ENCODE measurements around the gene HRH4. TPM values are rescaled to one million over a fixed set of nuclear protein-coding genes. Genes with fewer than 3 reads are reported as not detected.

Gene HRH4
- total RNA-seq, 2 experiments from 2014 or later: not detected

GRCh38 chr18:24443870-24444269 lies 16.6 kb upstream of the HRH4 start:
- CTCF ChIA-PET: interaction anchor here (4.5 kb wide), 1 partner anchor 45 kb away, joined by 18 read pairs; no protein-coding TSS in a partner anchor
- Mint-ChIP-seq H3K9me3 (ENCODE audit: low read depth) (no peaks in the 10 kb centered on the region), H3K36me3 (peaks cover 29% of the 10 kb centered on the region), H3K27ac (no peak overlapping the region), H3K27me3 (no peaks in the 10 kb centered on the region), H3K4me3 (no peak overlapping the region), H3K4me1 (peaks cover 14% of the 10 kb centered on the region)
- ATAC-seq: no peak
- DNase-seq: no peak

GRCh38 chr18:24446453-24446852 lies 14.0 kb upstream of the HRH4 start:
- no peak overlapping the region for H3K27ac Mint-ChIP-seq
- no peak overlapping the region for H3K4me3 Mint-ChIP-seq
- peaks cover 18% of the 10 kb centered on the region for H3K36me3 Mint-ChIP-seq
- ATAC-seq (no peak), DNase-seq (no peak)
- no peaks in the 10 kb centered on the region for H3K27me3 Mint-ChIP-seq
- CTCF ChIA-PET: interaction anchor here (1.2 to 2.0 kb wide), 5 partner anchors 10 to 86 kb away, joined by 4 to 14 read pairs (median 7); no protein-coding TSS in a partner anchor
- H3K9me3 Mint-ChIP-seq (ENCODE audit: low read depth): no peaks in the 10 kb centered on the region
- peaks cover 14% of the 10 kb centered on the region for H3K4me1 Mint-ChIP-seq

- Mint-ChIP-seq H3K27me3 (no peaks in the 10 kb centered on the region), H3K4me1 (peaks cover 14% of the 10 kb centered on the region), H3K36me3 (peaks cover 16% of the 10 kb centered on the region), H3K9me3 (ENCODE audit: low read depth) (no peaks in the 10 kb centered on the region), H3K27ac (no peak overlapping the region), H3K4me3 (no peak overlapping the region)
- CTCF ChIA-PET: interaction anchor here (0.6 to 2.0 kb wide), 8 partner anchors 11 to 587 kb away, joined by 3 to 14 read pairs (median 5); partner anchors contain the start of gene HRH4
- no peak for DNase-seq
- no peak for ATAC-seq
These were observed 13.4 kb upstream of the HRH4 start for GRCh38 chr18:24446953-24447538.

GRCh38 chr18:24447961-24448360 lies 12.5 kb upstream of the HRH4 start:
- Mint-ChIP-seq H3K4me1 (peaks cover 14% of the 10 kb centered on the region), H3K36me3 (peaks cover 16% of the 10 kb centered on the region)
- CTCF ChIA-PET: interaction anchor here (1.8 to 2.0 kb wide), 3 partner anchors 14 to 44 kb away, joined by 6 to 14 read pairs (median 7); no protein-coding TSS in a partner anchor

GRCh38 chr18:24456549-24456948 lies 3.9 kb upstream of the HRH4 start:
- CTCF ChIA-PET: no interaction called here
- H3K9me3 Mint-ChIP-seq (ENCODE audit: low read depth): peaks cover 4% of the 10 kb centered on the region
- ATAC-seq (no peak), DNase-seq (no peak)
- no peak overlapping the region for H3K27ac Mint-ChIP-seq
- no peak overlapping the region for H3K4me3 Mint-ChIP-seq
- peaks cover 1% of the 10 kb centered on the region for H3K36me3 Mint-ChIP-seq
- H3K27me3 Mint-ChIP-seq: no peaks in the 10 kb centered on the region
- H3K4me1 Mint-ChIP-seq: peaks cover 13% of the 10 kb centered on the region

More at GRCh38 chr18:24447961-24448360, 12.5 kb upstream of the HRH4 start:
- ATAC-seq (no peak), DNase-seq (no peak)
- Mint-ChIP-seq H3K27ac (no peak overlapping the region), H3K9me3 (ENCODE audit: low read depth) (no peaks in the 10 kb centered on the region), H3K4me3 (no peak overlapping the region), H3K27me3 (no peaks in the 10 kb centered on the region)

GRCh38 chr18:24459772-24460171 lies 665 bp upstream of the HRH4 start:
- no peaks in the 10 kb centered on the region for H3K27me3 Mint-ChIP-seq
- CTCF ChIA-PET: interaction anchor here (1.0 to 1.2 kb wide), 4 partner anchors 12 to 37 kb away, joined by 3 to 5 read pairs (median 3); no protein-coding TSS in a partner anchor
- H3K4me1 Mint-ChIP-seq: peaks cover 21% of the 10 kb centered on the region
- no peak overlapping the region for H3K4me3 Mint-ChIP-seq
- H3K27ac Mint-ChIP-seq: no peak overlapping the region
- DNase-seq (no peak), ATAC-seq (no peak)
- H3K9me3 Mint-ChIP-seq (ENCODE audit: low read depth): peaks cover 4% of the 10 kb centered on the region
- peaks cover 1% of the 10 kb centered on the region for H3K36me3 Mint-ChIP-seq

- Mint-ChIP-seq H3K27me3 (no peaks in the 10 kb centered on the region), H3K4me1 (peaks cover 21% of the 10 kb centered on the region), H3K9me3 (ENCODE audit: low read depth) (peaks cover 4% of the 10 kb centered on the region), H3K36me3 (no peaks in the 10 kb centered on the region), H3K27ac (no peak overlapping the region), H3K4me3 (no peak overlapping the region)
- ATAC-seq: no peak
- CTCF ChIA-PET: interaction anchor here (1.8 kb wide), 1 partner anchor 27 kb away, joined by 4 read pairs; no protein-coding TSS in a partner anchor
- no peak for DNase-seq
These were observed 1.6 kb downstream of the HRH4 start for GRCh38 chr18:24461996-24462395.

GRCh38 chr18:24462838-24463775 lies 2.7 kb downstream of the HRH4 start:
- peaks cover 21% of the 10 kb centered on the region for H3K4me1 Mint-ChIP-seq
- H3K9me3 Mint-ChIP-seq (ENCODE audit: low read depth): peaks cover 4% of the 10 kb centered on the region

GRCh38 chr18:24465486-24465885 lies 5.0 kb downstream of the HRH4 start:
- peaks cover 2% of the 10 kb centered on the region for H3K27me3 Mint-ChIP-seq
- H3K4me1 Mint-ChIP-seq: peaks cover 12% of the 10 kb centered on the region
- DNase-seq (no peak), ATAC-seq (no peak)
- CTCF ChIA-PET: interaction anchor here (1.3 to 3.4 kb wide), 2 partner anchors 10 to 23 kb away, joined by 3 to 11 read pairs; no protein-coding TSS in a partner anchor
- H3K36me3 Mint-ChIP-seq: no peaks in the 10 kb centered on the region
- H3K27ac Mint-ChIP-seq: no peak overlapping the region
- H3K4me3 Mint-ChIP-seq: no peak overlapping the region
- no peaks in the 10 kb centered on the region for H3K9me3 Mint-ChIP-seq (ENCODE audit: low read depth)

More at GRCh38 chr18:24462838-24463775, 2.7 kb downstream of the HRH4 start:
- H3K36me3 Mint-ChIP-seq: no peaks in the 10 kb centered on the region
- H3K4me3 Mint-ChIP-seq: no peak overlapping the region
- ATAC-seq: no peak
- DNase-seq: no peak
- H3K27me3 Mint-ChIP-seq: peaks cover 2% of the 10 kb centered on the region
- no peak overlapping the region for H3K27ac Mint-ChIP-seq
- CTCF ChIA-PET: interaction anchor here (3.4 kb wide), 1 partner anchor 25 kb away, joined by 11 read pairs; no protein-coding TSS in a partner anchor

- no peak overlapping the region for H3K27ac Mint-ChIP-seq
- CTCF ChIA-PET: interaction anchor here (0.7 to 3.4 kb wide), 3 partner anchors 12 to 69 kb away, joined by 3 to 11 read pairs (median 3); partner anchors contain the start of gene OSBPL1A
- no peaks in the 10 kb centered on the region for H3K9me3 Mint-ChIP-seq (ENCODE audit: low read depth)
- H3K36me3 Mint-ChIP-seq: no peaks in the 10 kb centered on the region
- peaks cover 8% of the 10 kb centered on the region for H3K4me1 Mint-ChIP-seq
- ATAC-seq (no peak), DNase-seq (no peak)
- peaks cover 2% of the 10 kb centered on the region for H3K27me3 Mint-ChIP-seq
- no peak overlapping the region for H3K4me3 Mint-ChIP-seq
These were observed 6.3 kb downstream of the HRH4 start for GRCh38 chr18:24466771-24467170.

- DNase-seq (no peak), ATAC-seq (no peak)
- Mint-ChIP-seq H3K9me3 (ENCODE audit: low read depth) (no peaks in the 10 kb centered on the region), H3K4me3 (no peak overlapping the region), H3K27ac (no peak overlapping the region), H3K4me1 (no peaks in the 10 kb centered on the region), H3K27me3 (peaks cover 9% of the 10 kb centered on the region), H3K36me3 (no peaks in the 10 kb centered on the region)
- CTCF ChIA-PET: no interaction called here
These were observed 9.7 kb downstream of the HRH4 start for GRCh38 chr18:24470022-24470618.

GRCh38 chr18:24470805-24471204 lies 10.4 kb downstream of the HRH4 start:
- Mint-ChIP-seq H3K27ac (no peak overlapping the region), H3K9me3 (ENCODE audit: low read depth) (no peaks in the 10 kb centered on the region), H3K4me3 (no peak overlapping the region), H3K4me1 (no peaks in the 10 kb centered on the region), H3K27me3 (peaks cover 12% of the 10 kb centered on the region), H3K36me3 (no peaks in the 10 kb centered on the region)
- CTCF ChIA-PET: no interaction called here
- ATAC-seq: no peak
- no peak for DNase-seq

- Mint-ChIP-seq H3K4me3 (no peak overlapping the region), H3K27me3 (peaks cover 13% of the 10 kb centered on the region), H3K9me3 (ENCODE audit: low read depth) (no peaks in the 10 kb centered on the region), H3K27ac (no peak overlapping the region), H3K36me3 (no peaks in the 10 kb centered on the region), H3K4me1 (no peaks in the 10 kb centered on the region)
- no peak for DNase-seq
- CTCF ChIA-PET: interaction anchor here (5.0 kb wide), 1 partner anchor 16 kb away, joined by 19 read pairs; no protein-coding TSS in a partner anchor
- ATAC-seq: no peak
These were observed 12.2 kb downstream of the HRH4 start for GRCh38 chr18:24472591-24472990.

Measured in activated CD8-positive, alpha-beta memory T cell treated with anti-CD3 and anti-CD28 coated beads, Interleukin-2, amount 10 ng/mL, durations not matched to agents 7 days and 5 days (primary cell).